Ishikawa (cell line): ENCODE data around the gene PTCHD1.

Source experiments
- CEBPB ChIP-seq: IDR thresholded peaks from 2 replicates; pipeline ENCODE4 v1.6.1; 2012
- CREB1 ChIP-seq: IDR thresholded peaks from 2 replicates; pipeline ENCODE4 v1.6.1; 2012; ENCODE audit warnings: low read depth
- EGR1 ChIP-seq: IDR thresholded peaks from 2 replicates; pipeline ENCODE4 v1.6.1; 2012
- EP300 ChIP-seq: IDR thresholded peaks from 2 replicates; pipeline ENCODE4 v1.6.1; 2012; ENCODE audit warnings: borderline replicate concordance
- FOXM1 ChIP-seq: IDR thresholded peaks from 2 replicates; pipeline ENCODE4 v1.6.1; 2012; ENCODE audit warnings: low read depth, borderline replicate concordance
- MAX ChIP-seq: IDR thresholded peaks from 2 replicates; pipeline ENCODE4 v1.6.1; 2012
- NFIC ChIP-seq: IDR thresholded peaks from 2 replicates; pipeline ENCODE4 v1.6.1; 2012
- RAD21 ChIP-seq: IDR thresholded peaks from 2 replicates; pipeline ENCODE4 v1.6.1; 2012; ENCODE audit warnings: low read depth
- TAF1 ChIP-seq: IDR thresholded peaks from 2 replicates; pipeline ENCODE4 v1.6.1; 2012; ENCODE audit warnings: low read depth, mild to moderate bottlenecking
- TCF12 ChIP-seq: IDR thresholded peaks from 2 replicates; pipeline ENCODE4 v1.6.1; 2012; ENCODE audit warnings: low read depth
- TEAD4 ChIP-seq: IDR thresholded peaks from 2 replicates; pipeline ENCODE4 v1.6.1; 2012
- USF1 ChIP-seq: IDR thresholded peaks from 2 replicates; pipeline ENCODE4 v1.6.1; 2012
- YY1 ChIP-seq: IDR thresholded peaks from 2 replicates; pipeline ENCODE4 v1.6.1; 2012; ENCODE audit warnings: low read depth
- ZBTB7A ChIP-seq: IDR thresholded peaks from 2 replicates; pipeline ENCODE4 v1.6.1; 2012; ENCODE audit warnings: low read depth
- TF ChIP-seq, protein P1 (sequence below): IDR thresholded peaks from 2 replicates; pipeline ENCODE4 v1.6.1; 2012; ENCODE audit warnings: low read depth, mild to moderate bottlenecking

The PTCHD1 gene

DNA sequence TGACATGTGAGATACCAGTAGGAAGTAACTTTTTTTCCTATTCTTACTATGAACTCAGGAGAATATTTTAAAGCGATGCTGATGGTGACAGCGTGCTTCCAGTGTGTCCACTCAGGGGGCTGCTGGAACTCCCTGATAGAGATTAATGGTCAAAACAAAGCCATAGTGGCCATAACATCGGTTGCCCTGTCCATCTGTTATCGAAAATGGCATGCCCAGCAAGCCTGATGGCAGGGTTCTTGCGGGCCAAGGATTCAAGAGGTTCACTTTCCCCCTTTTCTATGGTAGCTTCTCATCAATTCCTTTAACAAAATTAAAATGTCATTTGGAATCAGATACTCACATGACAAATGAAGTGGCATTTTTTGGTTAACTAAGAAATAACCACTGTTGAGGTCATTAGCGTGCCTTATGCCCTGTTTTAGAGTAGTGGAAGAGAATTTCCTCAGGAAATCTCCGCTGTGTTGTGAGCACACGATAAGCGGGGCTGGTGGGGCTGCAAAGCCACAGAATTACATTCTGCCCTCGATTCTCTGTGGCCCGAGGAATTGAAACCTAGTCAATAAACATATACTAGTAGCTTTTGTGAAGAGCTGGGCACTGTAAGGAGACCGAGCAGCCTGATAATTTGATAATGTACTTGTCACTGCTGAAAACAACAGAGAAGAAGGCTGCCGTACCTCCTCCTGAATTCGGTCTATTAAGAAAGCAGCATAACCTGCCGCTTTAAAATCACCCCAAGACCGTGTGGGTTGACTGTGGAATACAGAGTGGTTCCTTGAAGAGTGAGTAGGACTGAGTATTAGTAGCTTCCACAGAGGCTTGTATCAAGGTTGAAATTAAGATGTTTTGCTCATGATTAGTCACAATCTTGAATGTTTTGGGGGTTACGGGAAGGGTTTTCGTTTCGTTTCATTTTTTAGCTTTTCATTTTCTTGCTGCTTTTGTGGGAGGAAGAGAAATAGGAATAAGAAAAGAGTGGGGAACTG is 46.7 kb downstream of the PTCHD1 start:
- TF ChIP-seq CREB1, result no peak
- TF ChIP-seq CEBPB, result no peak
- no peak for TF ChIP-seq NFIC
- TF ChIP-seq ZBTB7A, result no peak
- TF ChIP-seq FOXM1, result no peak
- TF ChIP-seq RAD21, result no peak
- TF ChIP-seq, protein P1, sequence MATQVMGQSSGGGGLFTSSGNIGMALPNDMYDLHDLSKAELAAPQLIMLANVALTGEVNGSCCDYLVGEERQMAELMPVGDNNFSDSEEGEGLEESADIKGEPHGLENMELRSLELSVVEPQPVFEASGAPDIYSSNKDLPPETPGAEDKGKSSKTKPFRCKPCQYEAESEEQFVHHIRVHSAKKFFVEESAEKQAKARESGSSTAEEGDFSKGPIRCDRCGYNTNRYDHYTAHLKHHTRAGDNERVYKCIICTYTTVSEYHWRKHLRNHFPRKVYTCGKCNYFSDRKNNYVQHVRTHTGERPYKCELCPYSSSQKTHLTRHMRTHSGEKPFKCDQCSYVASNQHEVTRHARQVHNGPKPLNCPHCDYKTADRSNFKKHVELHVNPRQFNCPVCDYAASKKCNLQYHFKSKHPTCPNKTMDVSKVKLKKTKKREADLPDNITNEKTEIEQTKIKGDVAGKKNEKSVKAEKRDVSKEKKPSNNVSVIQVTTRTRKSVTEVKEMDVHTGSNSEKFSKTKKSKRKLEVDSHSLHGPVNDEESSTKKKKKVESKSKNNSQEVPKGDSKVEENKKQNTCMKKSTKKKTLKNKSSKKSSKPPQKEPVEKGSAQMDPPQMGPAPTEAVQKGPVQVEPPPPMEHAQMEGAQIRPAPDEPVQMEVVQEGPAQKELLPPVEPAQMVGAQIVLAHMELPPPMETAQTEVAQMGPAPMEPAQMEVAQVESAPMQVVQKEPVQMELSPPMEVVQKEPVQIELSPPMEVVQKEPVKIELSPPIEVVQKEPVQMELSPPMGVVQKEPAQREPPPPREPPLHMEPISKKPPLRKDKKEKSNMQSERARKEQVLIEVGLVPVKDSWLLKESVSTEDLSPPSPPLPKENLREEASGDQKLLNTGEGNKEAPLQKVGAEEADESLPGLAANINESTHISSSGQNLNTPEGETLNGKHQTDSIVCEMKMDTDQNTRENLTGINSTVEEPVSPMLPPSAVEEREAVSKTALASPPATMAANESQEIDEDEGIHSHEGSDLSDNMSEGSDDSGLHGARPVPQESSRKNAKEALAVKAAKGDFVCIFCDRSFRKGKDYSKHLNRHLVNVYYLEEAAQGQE, result no peak
- no peak for TF ChIP-seq TEAD4
- no peak for TF ChIP-seq EGR1
- no peak for TF ChIP-seq MAX
- no peak for TF ChIP-seq EP300
- no peak for TF ChIP-seq YY1
- TF ChIP-seq TAF1, result no peak
- no peak for TF ChIP-seq USF1
- no peak for TF ChIP-seq TCF12

DNA sequence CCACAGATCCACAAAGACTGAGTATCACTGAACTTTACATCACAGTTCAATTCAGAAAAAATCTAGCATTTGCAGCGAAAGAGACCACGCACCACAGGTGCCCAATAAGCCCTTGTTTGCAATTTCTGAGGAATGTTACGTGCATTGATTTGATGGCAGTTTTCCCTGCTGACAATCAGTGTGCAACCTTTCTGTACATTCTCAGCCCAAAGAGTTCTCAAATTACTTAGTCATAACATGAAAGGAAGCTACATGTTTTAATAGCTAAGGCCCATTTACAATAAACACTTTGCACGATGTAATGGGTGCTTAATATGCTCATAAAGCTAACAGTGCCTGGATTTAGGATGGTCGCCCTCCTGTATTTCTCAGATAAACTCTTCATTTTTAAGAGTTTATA is 47.9 kb downstream of the PTCHD1 start:
- TF ChIP-seq TAF1 (no peak), CREB1 (no peak), RAD21 (no peak), TCF12 (peak; percentile 76; the same call in 1 of the 2 replicates), ZBTB7A (no peak), MAX (no peak), YY1 (no peak), TEAD4 (peak; percentile 81), EGR1 (no peak), USF1 (no peak), CEBPB (peak; percentile 20; the same call in 1 of the 2 replicates), FOXM1 (peak; percentile 64), EP300 (peak; percentile 82), NFIC (peak; percentile 50; the same call in 1 of the 2 replicates)
- TF ChIP-seq, protein P1, result no peak

DNA sequence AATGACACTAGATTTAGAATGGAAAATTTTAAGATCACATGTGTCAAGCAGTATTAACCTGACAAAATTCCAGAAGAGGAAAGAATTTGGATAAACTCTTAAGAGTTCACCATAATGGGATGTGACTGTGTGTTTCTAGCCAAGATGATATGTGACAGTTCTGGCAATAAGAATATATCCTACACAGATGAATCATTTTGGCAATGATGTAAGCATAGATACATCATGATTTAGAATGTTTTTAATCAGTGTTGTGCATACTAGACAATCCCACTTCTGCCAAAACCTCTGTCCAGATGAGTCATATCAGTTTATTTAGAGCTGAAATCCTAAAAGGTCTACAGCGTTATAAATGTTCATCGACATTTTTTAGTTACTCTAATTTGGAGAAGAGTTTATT is 48.8 kb downstream of the PTCHD1 start:
- TF ChIP-seq, protein P1, result no peak
- no peak for TF ChIP-seq NFIC
- TF ChIP-seq YY1, result no peak
- no peak for TF ChIP-seq ZBTB7A
- no peak for TF ChIP-seq TCF12
- no peak for TF ChIP-seq EP300
- TF ChIP-seq FOXM1, result no peak
- TF ChIP-seq CEBPB, result no peak
- no peak for TF ChIP-seq TAF1
- no peak for TF ChIP-seq EGR1
- no peak for TF ChIP-seq TEAD4
- no peak for TF ChIP-seq MAX
- TF ChIP-seq RAD21, result no peak
- no peak for TF ChIP-seq CREB1
- TF ChIP-seq USF1, result no peak
